Loucy (cell line): ENCODE data around the gene FOXD3.

Experiments used
- EZH2phosphoT487 ChIP-seq: fragments of 200-600 bp; IDR thresholded peaks from 2 replicates; pipeline ENCODE4 v1.6.1; 2018; ENCODE audit warnings: antibody characterized with exemption, mild to moderate bottlenecking, moderate library complexity, borderline replicate concordance
- TF ChIP-seq, protein P1 (sequence below): fragments of 200-600 bp; sonication (generic); conservative IDR thresholded peaks from 2 replicates; pipeline ENCODE4 v1.5.1; 2014; ENCODE audit warnings: mild to moderate bottlenecking, antibody characterized with exemption, low read length

DNA sequence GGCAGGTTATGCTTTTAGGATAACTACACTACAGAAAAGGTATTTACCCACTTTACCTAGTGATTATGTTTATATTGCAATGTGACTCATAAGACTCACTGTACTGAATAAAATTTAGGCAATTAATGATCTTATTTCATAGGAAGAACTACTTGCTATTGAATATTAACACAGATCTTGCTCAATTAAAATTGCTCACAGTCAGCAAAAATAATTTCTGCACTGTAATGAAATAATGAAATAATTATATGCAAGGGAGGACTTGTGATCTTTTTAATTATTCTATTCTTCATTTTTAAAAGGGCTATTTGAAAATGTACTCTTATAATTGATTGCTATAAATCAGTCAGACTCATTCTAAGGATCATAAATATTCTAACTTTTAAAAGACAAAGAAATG is 48.0 kb upstream of the FOXD3 start:
- TF ChIP-seq, protein P1, sequence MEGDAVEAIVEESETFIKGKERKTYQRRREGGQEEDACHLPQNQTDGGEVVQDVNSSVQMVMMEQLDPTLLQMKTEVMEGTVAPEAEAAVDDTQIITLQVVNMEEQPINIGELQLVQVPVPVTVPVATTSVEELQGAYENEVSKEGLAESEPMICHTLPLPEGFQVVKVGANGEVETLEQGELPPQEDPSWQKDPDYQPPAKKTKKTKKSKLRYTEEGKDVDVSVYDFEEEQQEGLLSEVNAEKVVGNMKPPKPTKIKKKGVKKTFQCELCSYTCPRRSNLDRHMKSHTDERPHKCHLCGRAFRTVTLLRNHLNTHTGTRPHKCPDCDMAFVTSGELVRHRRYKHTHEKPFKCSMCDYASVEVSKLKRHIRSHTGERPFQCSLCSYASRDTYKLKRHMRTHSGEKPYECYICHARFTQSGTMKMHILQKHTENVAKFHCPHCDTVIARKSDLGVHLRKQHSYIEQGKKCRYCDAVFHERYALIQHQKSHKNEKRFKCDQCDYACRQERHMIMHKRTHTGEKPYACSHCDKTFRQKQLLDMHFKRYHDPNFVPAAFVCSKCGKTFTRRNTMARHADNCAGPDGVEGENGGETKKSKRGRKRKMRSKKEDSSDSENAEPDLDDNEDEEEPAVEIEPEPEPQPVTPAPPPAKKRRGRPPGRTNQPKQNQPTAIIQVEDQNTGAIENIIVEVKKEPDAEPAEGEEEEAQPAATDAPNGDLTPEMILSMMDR = no peak
- TF ChIP-seq EZH2phosphoT487 = no peak
